Measurements from ENCODE around the gene PARVB. TPM values are rescaled to one million over a fixed set of nuclear protein-coding genes. Genes with fewer than 3 reads are reported as not detected.

Gene PARVB
- total and polyA plus RNA-seq, 2 donors (not counting 1 experiment from before 2014, with no cell fraction given) = 12.1 to 47.3 TPM

GRCh38 chr22:44163536-44163935 is 139.4 kb downstream of the PARVB start:
- DNase-seq (ENCODE audit: low read depth in 2 of 2) = no peak
- Histone ChIP-seq H3K4me3 (replicated peaks in 1 of 4; ENCODE audit: control extremely low read depth in 1 of 4, insufficient read depth in 1 of 4, low read depth in 3 of 4, low read length in 4 of 4) (no peak overlapping the region), H2AFZ (ENCODE audit: low read length) (no peak overlapping the region), H3K27ac (ENCODE audit: insufficient read depth, low read length) (no peak overlapping the region), H3K9ac (ENCODE audit: insufficient read depth, low read length) (no peak overlapping the region), H3K27me3 (ENCODE audit: control insufficient read depth, insufficient read depth, low read length) (no peaks in the 10 kb centered on the region), H3K4me2 (ENCODE audit: extremely low read depth, insufficient read depth, low read length) (no peak overlapping the region), H3K4me1 (ENCODE audit: control insufficient read depth, extremely low read depth, insufficient read depth, low read length) (no peaks in the 10 kb centered on the region), H3K36me3 (ENCODE audit: control insufficient read depth, insufficient read depth, low read length) (no peaks in the 10 kb centered on the region), H3K79me2 (ENCODE audit: control insufficient read depth, insufficient read depth, low read length) (no peaks in the 10 kb centered on the region), H4K20me1 (ENCODE audit: control insufficient read depth, extremely low read depth, insufficient read depth, low read length) (no peaks in the 10 kb centered on the region), H3K9me3 (ENCODE audit: control insufficient read depth, insufficient read depth, low read depth, low read length) (no peaks in the 10 kb centered on the region)
- no peak for TF ChIP-seq EZH2 (IDR thresholded peaks at IDR 0.05; ENCODE audit: low read length, missing control alignments)
- TF ChIP-seq CTCF (conservative IDR thresholded peaks at IDR 0.05 in 1 of 2, IDR thresholded peaks at IDR 0.05 in 1 of 2; ENCODE audit: low read depth in 1 of 2, low read length in 2 of 2) = no peak

- H3K4me2 ChIP-seq (ENCODE audit: extremely low read depth, insufficient read depth, low read length) = no peak overlapping the region
- no peaks in the 10 kb centered on the region for H3K9me3 ChIP-seq (ENCODE audit: control insufficient read depth, insufficient read depth, low read depth, low read length)
- H3K27me3 ChIP-seq (ENCODE audit: control insufficient read depth, insufficient read depth, low read length) = no peaks in the 10 kb centered on the region
- H3K4me1 ChIP-seq (ENCODE audit: control insufficient read depth, extremely low read depth, insufficient read depth, low read length) = no peaks in the 10 kb centered on the region
- H3K9ac ChIP-seq (ENCODE audit: insufficient read depth, low read length) = no peak overlapping the region
- no peaks in the 10 kb centered on the region for H4K20me1 ChIP-seq (ENCODE audit: control insufficient read depth, extremely low read depth, insufficient read depth, low read length)
- H3K27ac ChIP-seq (ENCODE audit: insufficient read depth, low read length) = no peak overlapping the region
- H3K36me3 ChIP-seq (ENCODE audit: control insufficient read depth, insufficient read depth, low read length) = no peaks in the 10 kb centered on the region
- H2AFZ ChIP-seq (ENCODE audit: low read length) = no peak overlapping the region
- DNase-seq (ENCODE audit: low read depth in 2 of 2) = no peak
- H3K79me2 ChIP-seq (ENCODE audit: control insufficient read depth, insufficient read depth, low read length) = no peaks in the 10 kb centered on the region
- TF ChIP-seq EZH2 (IDR thresholded peaks at IDR 0.05; ENCODE audit: low read length, missing control alignments) = no peak
- no peak for TF ChIP-seq CTCF (conservative IDR thresholded peaks at IDR 0.05 in 1 of 2, IDR thresholded peaks at IDR 0.05 in 1 of 2; ENCODE audit: low read depth in 1 of 2, low read length in 2 of 2)
- no peak overlapping the region for H3K4me3 ChIP-seq (replicated peaks in 1 of 4; ENCODE audit: control extremely low read depth in 1 of 4, insufficient read depth in 1 of 4, low read depth in 3 of 4, low read length in 4 of 4)
Measured at GRCh38 chr22:44164031-44164430, 139.9 kb downstream of the PARVB start.

- Histone ChIP-seq H3K4me1 (ENCODE audit: control insufficient read depth, extremely low read depth, insufficient read depth, low read length) (no peaks in the 10 kb centered on the region), H3K36me3 (ENCODE audit: control insufficient read depth, insufficient read depth, low read length) (no peaks in the 10 kb centered on the region), H3K27me3 (ENCODE audit: control insufficient read depth, insufficient read depth, low read length) (no peaks in the 10 kb centered on the region), H3K9ac (ENCODE audit: insufficient read depth, low read length) (no peak overlapping the region), H3K4me2 (ENCODE audit: extremely low read depth, insufficient read depth, low read length) (no peak overlapping the region), H3K79me2 (ENCODE audit: control insufficient read depth, insufficient read depth, low read length) (no peaks in the 10 kb centered on the region), H2AFZ (ENCODE audit: low read length) (no peak overlapping the region), H3K9me3 (ENCODE audit: control insufficient read depth, insufficient read depth, low read depth, low read length) (no peaks in the 10 kb centered on the region), H4K20me1 (ENCODE audit: control insufficient read depth, extremely low read depth, insufficient read depth, low read length) (no peaks in the 10 kb centered on the region), H3K27ac (ENCODE audit: insufficient read depth, low read length) (no peak overlapping the region), H3K4me3 (replicated peaks in 1 of 4; ENCODE audit: control extremely low read depth in 1 of 4, insufficient read depth in 1 of 4, low read depth in 3 of 4, low read length in 4 of 4) (no peak overlapping the region)
- TF ChIP-seq EZH2 (IDR thresholded peaks at IDR 0.05; ENCODE audit: low read length, missing control alignments) (no peak), CTCF (conservative IDR thresholded peaks at IDR 0.05 in 1 of 2, IDR thresholded peaks at IDR 0.05 in 1 of 2; ENCODE audit: low read depth in 1 of 2, low read length in 2 of 2) (no peak)
- no peak for DNase-seq (ENCODE audit: low read depth in 2 of 2)
Measured at GRCh38 chr22:44165286-44165874, 141.3 kb downstream of the PARVB start.
